Hematopoietic multipotent progenitor cell treated with erythropoietin and hydrocortisone succinate and interleukin-3 and kit ligand, for 17 days (in vitro differentiated cells): Measurements from ENCODE around the gene MUC2.

Source experiments
- DNase-seq: peaks from one replicate; pipeline ENCODE4 v3.0.0-alpha.2; 2015; ENCODE audit warnings: low spot score

Gene MUC2

DNA sequence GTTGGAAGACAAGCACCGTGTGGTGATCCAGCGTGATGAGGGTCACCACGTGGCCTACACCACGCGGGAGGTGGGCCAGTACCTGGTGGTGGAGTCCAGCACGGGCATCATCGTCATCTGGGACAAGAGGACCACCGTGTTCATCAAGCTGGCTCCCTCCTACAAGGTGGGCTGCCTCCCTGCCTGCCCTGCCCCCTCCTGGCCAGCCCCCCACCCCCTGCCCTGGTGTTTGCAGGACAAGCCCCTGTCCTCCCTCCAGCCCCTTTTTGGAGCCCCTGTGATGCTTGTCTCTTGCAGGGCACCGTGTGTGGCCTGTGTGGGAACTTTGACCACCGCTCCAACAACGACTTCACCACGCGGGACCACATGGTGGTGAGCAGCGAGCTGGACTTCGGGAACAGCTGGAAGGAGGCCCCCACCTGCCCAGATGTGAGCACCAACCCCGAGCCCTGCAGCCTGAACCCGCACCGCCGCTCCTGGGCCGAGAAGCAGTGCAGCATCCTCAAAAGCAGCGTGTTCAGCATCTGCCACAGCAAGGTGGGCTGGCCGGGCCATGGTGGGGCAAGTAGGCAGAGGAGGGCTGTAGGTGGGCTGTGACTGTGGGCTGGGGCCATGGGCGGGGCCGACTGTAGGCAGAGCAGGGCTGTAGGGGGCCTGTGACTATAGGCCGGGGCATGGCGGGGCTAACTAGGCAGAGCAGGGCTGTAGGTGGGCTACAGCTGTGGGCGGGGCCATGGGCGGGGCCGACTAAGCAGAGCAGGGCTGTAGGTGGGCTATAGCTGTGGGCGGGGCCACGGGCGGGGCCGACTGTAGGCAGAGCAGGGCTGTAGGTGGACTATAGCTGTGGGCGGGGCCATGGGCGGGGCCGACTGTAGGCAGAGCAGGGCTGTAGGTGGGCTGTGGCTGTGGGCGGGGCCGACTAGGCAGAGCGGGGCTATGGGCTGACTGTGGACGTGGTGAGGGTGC lies 13.6 kb downstream of the MUC2 start:
- DNase-seq, result no peak

DNA sequence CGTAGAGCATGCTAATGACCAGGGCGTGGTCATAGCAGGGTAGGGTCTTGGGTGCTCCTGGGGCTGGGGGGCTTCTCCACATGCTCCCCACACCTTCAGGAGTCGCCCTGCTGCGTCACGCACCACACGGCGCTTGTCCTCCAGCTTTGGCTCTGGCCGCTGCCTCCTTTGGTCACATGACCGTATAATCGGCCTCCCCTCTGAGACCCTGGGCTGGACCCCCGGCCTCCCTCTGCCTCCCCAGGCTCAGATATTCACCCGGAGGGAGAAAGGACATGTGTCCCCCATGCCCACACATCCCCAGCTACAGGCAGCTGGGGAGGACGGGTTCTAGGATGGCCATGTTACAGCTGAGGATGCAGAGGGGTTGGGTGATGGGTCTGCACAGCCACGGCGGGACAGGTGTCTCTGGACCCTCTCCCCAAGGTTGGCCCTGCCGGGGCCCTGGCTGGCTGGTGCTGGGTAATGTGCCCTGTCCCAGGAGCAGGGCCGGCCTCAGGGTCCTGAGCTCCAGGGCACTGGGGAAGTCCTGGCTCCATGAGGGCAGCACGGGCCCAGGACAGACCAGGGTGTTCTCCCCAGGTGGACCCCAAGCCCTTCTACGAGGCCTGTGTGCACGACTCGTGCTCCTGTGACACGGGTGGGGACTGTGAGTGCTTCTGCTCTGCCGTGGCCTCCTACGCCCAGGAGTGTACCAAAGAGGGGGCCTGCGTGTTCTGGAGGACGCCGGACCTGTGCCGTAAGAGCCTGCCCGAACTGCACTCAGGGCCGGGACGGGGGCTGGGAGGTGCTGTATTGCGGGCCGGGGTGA lies 14.5 kb downstream of the MUC2 start:
- DNase-seq, result no peak

DNA sequence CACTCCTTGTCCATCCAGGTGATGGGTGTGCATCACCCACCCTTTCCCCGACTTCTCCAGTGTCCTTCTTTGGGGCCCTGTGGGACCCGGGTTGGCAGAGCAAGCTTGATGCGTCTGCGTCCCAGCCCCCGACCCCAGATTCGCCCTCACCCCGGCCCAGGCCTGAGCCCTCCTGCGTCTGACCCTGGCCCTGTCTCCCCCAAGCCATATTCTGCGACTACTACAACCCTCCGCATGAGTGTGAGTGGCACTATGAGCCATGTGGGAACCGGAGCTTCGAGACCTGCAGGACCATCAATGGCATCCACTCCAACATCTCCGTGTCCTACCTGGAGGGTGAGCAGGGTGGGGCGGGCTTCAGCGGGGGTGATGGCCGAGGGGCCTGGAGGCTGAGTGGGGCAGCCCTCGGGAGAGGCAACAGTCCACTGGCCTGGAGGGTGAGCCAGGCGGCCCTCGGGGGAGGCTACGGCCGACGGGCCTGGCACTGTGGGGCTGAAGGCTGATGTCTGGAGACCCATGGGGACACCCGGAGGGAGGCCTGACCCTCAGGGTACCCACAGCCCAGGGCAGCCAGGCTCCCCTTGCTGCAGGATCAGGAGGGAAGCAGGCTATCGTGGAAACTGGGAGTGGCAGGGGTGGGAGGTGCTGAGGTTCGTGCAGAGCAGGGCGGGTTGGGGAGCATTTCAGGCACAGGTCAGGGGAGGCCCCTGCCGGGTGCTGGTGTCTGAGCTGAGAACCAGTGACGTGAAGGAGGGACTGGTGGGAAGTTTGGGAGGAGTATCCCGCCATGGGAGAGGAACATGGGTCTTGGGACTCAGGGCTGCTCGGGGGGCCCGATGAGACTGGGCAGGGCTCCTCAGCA lies 15.3 kb downstream of the MUC2 start:
- no peak for DNase-seq

DNA sequence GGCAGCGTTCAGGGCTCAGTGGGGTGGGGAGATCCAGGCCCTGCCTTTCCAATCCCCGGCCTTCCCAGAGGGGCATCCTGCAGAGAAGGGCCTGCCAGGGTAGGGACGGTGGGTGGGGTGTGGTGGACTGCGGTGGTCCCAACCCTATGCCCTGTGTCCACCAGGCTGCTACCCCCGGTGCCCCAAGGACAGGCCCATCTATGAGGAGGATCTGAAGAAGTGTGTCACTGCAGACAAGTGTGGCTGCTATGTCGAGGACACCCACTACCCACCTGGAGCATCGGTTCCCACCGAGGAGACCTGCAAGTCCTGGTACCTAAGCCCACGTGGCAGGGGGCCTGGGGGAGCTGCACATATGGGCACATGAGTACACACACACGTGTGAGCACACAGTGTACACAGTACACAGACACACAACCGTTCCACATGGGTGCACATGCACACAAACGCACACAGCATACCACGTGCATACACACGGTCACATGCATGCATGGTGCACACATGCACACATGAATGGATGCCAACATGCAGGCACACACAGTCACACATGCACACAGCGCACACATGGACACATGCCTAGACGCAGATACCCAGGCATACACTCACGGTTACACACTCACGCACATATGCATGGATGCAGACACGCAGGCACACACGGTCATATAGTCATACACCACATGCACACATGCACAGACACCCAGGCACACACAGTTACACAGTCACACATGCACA lies 16.1 kb downstream of the MUC2 start:
- no peak for DNase-seq

DNA sequence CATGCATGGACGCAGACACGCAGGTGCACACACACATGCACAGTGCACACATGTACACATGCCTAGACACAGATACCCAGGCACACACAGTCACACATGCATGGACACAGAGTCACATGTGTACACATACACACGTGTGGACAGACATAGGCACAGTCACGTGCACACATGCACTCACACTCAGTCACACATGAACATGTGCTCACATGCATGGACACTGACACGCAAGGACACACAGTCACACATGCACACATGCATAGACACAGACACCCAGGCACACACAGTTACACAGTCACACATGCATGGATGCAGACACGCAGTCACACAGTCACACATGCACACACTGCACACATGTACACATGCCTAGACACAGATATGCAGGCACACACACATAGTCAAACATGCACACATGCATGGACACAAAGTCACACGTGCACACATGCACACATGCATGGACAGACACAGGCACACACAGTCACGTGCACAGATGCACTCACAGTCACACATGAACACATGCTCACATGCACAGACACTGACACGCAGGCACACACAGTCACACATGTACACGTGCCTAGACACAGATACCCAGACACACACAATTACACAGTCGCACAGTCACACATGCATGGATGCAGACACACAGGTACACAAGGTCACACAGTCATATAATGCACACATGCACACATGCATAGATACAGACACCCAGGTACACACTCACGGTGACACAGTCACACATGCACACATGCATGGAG lies 16.8 kb downstream of the MUC2 start:
- DNase-seq, result no peak

DNA sequence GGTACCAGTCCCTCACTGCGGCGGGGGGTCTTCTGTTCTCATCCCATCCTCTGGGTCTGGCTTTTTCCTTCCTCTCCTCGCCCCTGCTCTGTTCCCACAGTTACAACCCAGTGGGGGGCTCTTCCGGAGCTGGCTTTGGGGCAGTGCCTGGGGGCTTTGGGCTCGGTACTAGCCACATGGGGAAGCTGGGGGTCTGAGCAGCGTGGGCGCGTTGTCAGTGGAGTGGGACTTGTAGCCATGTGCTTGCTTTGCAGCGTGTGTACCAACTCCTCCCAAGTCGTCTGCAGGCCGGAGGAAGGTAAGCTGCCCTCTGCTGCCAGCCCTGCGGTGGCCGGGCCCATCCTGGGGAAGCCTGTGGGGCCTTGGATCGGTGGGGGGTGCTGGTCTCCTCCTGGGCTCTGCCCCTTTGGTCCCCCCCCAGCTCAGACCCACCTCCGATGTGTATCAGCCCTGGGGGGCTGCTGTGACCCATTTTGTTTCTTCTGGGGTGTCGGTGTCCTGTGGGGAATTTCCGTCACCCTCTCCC lies 17.5 kb downstream of the MUC2 start:
- DNase-seq, result no peak

DNA sequence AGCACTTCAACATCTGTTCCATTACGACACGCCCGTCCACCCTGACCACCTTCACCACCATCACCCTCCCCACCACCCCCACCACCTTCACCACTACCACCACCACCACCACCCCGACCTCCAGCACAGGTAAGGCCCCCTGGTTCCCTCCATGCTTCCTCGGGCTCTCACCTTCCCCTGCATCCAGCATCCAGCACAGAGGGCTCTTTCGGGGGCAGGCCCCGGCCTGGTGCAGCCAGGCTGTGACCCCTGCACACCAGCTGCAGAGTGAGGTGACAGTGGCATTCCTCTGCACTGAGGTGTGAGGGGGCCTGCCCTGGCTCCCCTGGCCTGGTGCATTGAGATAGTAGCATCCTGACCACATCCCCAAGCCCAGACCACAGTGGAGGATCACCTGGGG lies 18.2 kb downstream of the MUC2 start:
- DNase-seq, result no peak

DNA sequence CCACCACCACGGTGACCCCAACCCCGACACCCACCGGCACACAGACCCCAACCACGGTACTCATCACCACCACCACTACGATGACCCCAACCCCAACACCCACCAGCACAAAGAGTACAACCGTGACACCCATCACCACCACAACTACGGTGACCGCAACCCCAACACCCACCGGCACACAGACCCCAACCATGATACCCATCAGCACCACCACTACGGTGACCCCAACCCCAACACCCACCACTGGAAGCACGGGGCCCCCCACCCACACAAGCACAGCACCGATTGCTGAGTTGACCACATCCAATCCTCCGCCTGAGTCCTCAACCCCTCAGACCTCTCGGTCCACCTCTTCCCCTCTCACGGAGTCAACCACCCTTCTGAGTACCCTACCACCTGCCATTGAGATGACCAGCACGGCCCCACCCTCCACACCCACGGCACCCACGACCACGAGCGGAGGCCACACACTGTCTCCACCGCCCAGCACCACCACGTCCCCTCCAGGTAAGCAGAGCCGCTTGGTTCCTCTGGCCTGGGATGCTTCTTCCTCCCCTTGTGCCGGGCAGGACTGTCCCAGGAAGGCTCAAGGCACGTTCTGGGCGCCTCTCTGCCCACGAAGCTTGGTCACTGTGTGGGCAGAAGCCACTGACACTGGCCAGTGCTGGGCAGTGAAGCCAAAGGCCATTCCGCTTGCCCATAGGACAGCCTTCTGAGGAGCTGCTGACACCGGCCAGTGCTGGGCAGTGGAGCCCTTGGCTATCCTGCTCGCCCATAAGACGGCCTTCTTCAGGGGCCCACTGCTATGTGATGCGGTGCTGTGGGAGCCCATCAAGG lies 25.1 kb downstream of the MUC2 start:
- no peak for DNase-seq

DNA sequence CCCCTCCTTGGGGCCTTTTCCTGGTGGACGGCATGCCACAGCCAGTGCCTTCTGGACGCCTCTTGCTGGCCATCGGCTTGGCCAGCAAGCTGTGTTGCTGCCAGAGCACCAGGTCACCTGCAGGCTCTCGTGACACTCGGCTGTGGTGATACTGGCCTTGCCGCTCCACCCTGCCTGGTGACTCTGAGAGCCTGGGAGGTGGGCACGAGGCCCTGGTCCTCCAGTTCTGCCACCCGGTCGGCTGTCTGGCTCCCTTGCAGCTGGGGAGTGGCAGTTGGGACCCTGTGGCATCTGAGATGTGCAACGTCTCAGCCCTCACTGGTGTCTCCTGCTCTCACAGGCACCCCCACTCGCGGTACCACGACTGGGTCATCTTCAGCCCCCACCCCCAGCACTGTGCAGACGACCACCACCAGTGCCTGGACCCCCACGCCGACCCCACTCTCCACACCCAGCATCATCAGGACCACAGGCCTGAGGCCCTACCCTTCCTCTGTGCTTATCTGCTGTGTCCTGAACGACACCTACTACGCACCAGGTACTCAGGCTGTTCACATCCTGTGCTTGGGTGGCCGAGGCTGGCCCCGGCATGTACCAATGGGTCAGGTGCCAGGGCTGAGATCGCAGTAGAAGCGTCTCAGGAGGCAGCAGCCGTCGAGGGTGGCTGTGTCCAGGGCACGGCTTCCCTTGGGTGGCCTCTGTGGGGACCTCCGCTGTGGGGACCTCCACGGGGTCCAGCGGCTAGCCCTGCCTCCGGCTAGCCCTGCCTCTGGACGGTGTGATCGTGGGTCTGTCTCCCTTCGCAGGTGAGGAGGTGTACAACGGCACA lies 26.0 kb downstream of the MUC2 start:
- no peak for DNase-seq

DNA sequence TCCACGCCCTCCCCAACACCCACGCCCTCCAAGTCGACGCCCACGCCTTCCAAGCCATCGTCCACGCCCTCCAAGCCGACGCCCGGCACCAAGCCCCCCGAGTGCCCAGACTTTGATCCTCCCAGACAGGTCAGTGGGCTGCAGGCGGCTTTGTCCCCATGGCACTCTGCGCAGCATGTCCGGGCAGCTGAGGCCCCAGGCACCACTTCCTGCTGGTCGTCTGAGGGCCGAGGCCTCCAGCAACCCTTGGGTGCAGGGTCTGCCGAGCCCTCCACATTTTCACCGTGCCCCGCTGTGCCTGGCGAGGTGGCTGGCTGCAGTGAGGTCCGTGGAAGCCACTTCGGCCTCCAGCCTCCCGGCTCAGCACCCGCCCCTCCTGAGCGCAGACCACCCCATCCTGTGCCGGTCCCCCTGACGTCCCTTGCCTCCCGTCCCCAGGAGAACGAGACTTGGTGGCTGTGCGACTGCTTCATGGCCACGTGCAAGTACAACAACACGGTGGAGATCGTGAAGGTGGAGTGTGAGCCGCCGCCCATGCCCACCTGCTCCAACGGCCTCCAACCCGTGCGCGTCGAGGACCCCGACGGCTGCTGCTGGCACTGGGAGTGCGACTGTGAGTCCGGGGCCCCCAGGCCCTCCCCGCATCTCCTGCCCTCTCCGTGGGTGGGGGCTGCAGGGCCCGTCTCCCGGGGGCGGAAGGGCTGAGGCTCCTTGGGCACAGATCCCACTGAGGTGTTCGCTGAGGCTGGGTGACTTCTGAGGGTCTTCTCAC lies 26.8 kb downstream of the MUC2 start:
- DNase-seq, result no peak

DNA sequence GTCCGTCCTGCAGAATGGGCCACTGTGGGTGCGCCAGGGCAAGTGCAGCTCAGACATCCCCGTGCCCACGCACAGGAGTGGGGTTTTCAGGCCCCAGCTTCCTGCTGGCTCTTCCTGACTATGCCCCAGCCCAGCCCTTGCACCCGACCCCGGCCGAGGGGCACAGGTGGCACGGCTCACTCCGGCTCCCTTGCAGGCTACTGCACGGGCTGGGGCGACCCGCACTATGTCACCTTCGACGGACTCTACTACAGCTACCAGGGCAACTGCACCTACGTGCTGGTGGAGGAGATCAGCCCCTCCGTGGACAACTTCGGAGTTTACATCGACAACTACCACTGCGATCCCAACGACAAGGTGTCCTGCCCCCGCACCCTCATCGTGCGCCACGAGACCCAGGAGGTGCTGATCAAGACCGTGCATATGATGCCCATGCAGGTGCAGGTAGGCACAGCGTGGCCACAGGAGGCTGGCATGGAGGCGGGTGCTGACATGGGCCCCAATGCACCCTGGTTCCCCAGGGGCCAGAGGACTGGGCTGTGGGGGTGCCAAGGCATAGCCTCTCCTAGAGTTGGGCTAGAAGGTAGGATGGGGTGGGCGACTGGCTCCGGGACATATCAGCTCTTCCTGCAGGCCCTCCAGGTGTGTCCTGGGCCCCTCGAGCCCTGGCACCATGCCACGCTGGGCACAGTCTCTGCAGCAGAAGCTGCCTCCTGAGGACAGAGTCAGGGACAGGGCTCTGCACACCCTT lies 27.7 kb downstream of the MUC2 start:
- no peak for DNase-seq

DNA sequence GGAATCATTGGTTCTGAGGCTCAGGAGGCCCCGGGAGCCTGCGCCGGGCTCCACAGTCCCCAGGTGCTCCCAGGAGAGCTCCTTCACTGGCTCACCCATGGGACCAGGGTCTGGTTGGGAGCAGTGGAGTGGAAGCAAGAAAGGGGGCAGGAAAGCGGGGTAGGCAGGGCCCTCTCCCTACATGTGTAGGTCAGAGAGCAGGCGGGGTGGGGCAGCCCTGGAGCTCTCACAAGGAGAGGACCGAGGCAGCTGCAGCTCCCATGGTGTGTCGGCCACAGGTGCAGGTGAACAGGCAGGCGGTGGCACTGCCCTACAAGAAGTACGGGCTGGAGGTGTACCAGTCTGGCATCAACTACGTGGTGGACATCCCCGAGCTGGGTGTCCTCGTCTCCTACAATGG lies 28.3 kb downstream of the MUC2 start:
- no peak for DNase-seq

DNA sequence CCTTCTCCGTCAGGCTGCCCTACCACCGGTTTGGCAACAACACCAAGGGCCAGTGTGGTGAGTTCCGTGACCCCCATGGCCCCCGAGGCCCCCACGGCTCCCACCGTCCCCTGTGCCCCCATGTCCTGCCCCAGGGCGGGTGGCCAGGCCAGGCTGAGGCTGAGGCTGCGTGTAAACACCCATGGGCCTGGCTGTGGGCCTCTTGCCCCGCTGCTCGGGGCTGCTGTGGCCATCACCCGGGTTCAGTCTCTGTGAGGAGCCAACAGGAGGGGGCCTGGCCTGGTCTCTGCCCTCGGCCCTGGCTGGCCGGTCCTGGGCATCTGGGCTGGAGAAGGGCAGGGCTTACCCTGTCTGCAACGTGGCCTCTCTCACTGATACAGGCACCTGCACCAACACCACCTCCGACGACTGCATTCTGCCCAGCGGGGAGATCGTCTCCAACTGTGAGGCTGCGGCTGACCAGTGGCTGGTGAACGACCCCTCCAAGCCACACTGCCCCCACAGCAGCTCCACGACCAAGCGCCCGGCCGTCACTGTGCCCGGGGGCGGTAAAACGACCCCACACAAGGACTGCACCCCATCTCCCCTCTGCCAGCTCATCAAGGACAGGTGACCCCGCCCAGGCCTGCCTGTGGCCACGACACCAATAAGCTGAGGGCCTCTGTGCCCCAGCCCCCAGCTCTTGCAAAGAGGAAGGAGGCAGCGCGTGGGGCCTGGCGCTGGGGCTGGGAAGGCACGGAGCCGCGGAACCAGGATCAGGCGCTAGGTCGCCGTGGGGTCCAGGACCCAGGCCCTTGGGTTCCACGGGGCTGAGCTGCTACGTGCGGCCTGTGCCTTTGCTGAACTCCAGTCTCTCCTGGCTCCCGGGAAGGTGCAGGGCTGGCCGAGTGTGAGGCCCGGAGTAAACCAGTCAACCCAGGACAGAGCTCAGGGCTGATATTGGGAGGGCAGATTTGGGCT lies 29.0 kb downstream of the MUC2 start:
- no peak for DNase-seq

DNA sequence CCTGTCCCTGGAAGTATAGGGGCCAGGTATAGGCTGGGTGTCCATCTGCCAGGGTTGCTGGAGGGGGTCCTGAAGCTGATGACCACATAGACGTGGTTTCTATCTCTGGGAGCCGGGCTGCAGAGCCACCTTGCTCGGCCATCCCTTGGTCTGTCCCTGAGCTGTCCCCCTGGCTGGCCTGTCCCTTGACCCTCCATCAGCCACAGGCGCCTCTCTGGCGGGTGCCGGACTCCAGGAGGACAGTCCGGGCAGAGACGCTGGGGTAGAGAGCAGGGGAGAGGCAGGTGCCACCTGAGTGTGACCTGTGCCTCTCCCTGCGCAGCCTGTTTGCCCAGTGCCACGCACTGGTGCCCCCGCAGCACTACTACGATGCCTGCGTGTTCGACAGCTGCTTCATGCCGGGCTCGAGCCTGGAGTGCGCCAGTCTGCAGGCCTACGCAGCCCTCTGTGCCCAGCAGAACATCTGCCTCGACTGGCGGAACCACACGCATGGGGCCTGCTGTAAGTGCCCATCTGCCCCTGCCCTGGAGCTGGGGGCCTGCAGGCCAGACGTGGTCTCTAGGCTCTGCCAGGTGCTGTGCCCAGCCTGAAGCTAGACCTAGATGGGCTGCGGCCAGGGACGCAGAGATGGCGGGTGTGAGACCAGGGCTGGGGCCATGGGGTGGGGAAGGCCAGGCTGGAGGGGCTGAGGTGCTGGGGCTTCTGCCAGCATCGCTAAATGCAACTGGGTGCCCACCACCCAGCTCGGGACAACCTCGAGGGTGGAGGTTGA lies 29.9 kb downstream of the MUC2 start:
- DNase-seq, result no peak

DNA sequence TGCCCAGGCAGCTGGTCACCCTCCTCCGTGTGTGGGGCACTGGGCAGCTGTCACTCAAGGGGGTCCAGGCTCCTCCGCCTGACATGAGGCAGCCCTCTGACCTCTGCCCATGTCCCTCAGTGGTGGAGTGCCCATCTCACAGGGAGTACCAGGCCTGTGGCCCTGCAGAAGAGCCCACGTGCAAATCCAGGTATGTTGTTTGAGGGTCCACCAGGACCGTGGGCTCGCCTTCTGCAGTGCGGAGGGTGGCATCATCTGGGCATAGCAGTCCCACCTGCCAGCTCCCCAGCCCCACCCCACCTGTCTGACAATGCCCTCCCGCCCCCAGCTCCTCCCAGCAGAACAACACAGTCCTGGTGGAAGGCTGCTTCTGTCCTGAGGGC lies 30.5 kb downstream of the MUC2 start:
- DNase-seq, result no peak
